Skeletal muscle cell (primary cell): ENCODE results near the gene KIRREL3.

Experiments
- DNase-seq: peaks from one replicate; pipeline ENCODE4 v3.0.0-alpha.2; 2010; ENCODE audit warnings: low read depth
- H3K4me3 ChIP-seq: 2 replicates; pipeline ENCODE4 v1.5.1; 2011; ENCODE audit warnings: low read depth, mild to moderate bottlenecking, control low read depth, low read length, moderate library complexity

KIRREL3 gene

GRCh38 chr11:126663749-126664592 is 336.6 kb downstream of the KIRREL3 start:
- DNase-seq: no peak
- H3K4me3 ChIP-seq: no peak overlapping the region

- DNase-seq: no peak
- H3K4me3 ChIP-seq: no peak overlapping the region
These were observed 338.4 kb downstream of the KIRREL3 start for GRCh38 chr11:126662035-126662790.

GRCh38 chr11:126660761-126661425 is 339.7 kb downstream of the KIRREL3 start:
- no peak for DNase-seq
- H3K4me3 ChIP-seq: no peak overlapping the region

GRCh38 chr11:126660321-126660720 is 340.2 kb downstream of the KIRREL3 start:
- H3K4me3 ChIP-seq: no peak overlapping the region
- no peak for DNase-seq

GRCh38 chr11:126658306-126659056 is 342.1 kb downstream of the KIRREL3 start:
- H3K4me3 ChIP-seq: no peak overlapping the region
- no peak for DNase-seq

- no peak for DNase-seq
- H3K4me3 ChIP-seq: no peak overlapping the region
These were observed 344.8 kb downstream of the KIRREL3 start for GRCh38 chr11:126655807-126656128.

GRCh38 chr11:126654886-126655806 is 345.4 kb downstream of the KIRREL3 start:
- no peak for DNase-seq
- H3K4me3 ChIP-seq: no peak overlapping the region

GRCh38 chr11:126653040-126653439 is 347.5 kb downstream of the KIRREL3 start:
- no peak overlapping the region for H3K4me3 ChIP-seq
- DNase-seq: no peak

GRCh38 chr11:126647735-126648134 is 352.8 kb downstream of the KIRREL3 start:
- H3K4me3 ChIP-seq: no peak overlapping the region

GRCh38 chr11:126646701-126647557 is 353.6 kb downstream of the KIRREL3 start:
- no peak for DNase-seq

More at GRCh38 chr11:126647735-126648134, 352.8 kb downstream of the KIRREL3 start:
- no peak for DNase-seq

GRCh38 chr11:126645186-126645585 is 355.4 kb downstream of the KIRREL3 start:
- no peak for DNase-seq
- H3K4me3 ChIP-seq: no peak overlapping the region

More at GRCh38 chr11:126646701-126647557, 353.6 kb downstream of the KIRREL3 start:
- no peak overlapping the region for H3K4me3 ChIP-seq

- DNase-seq: no peak
- no peak overlapping the region for H3K4me3 ChIP-seq
These were observed 360.4 kb downstream of the KIRREL3 start for GRCh38 chr11:126640186-126640585.

GRCh38 chr11:126639692-126640091 is 360.9 kb downstream of the KIRREL3 start:
- DNase-seq: no peak
- H3K4me3 ChIP-seq: no peak overlapping the region

GRCh38 chr11:126638648-126639047 is 361.9 kb downstream of the KIRREL3 start:
- DNase-seq: no peak
- no peak overlapping the region for H3K4me3 ChIP-seq

GRCh38 chr11:126637795-126638175 is 362.8 kb downstream of the KIRREL3 start:
- peak; percentile 77 for DNase-seq
- no peak overlapping the region for H3K4me3 ChIP-seq

- H3K4me3 ChIP-seq: no peak overlapping the region
- no peak for DNase-seq
These were observed 363.4 kb downstream of the KIRREL3 start for GRCh38 chr11:126636911-126637794.

GRCh38 chr11:126635511-126635910 is 365.1 kb downstream of the KIRREL3 start:
- DNase-seq: no peak
- no peak overlapping the region for H3K4me3 ChIP-seq
